Measurements from ENCODE around the gene SERPINB10.

GRCh38 chr18:63890950-63891304, 16.8 kb upstream of the SERPINB10 start:
- TF ChIP-seq, protein P1, sequence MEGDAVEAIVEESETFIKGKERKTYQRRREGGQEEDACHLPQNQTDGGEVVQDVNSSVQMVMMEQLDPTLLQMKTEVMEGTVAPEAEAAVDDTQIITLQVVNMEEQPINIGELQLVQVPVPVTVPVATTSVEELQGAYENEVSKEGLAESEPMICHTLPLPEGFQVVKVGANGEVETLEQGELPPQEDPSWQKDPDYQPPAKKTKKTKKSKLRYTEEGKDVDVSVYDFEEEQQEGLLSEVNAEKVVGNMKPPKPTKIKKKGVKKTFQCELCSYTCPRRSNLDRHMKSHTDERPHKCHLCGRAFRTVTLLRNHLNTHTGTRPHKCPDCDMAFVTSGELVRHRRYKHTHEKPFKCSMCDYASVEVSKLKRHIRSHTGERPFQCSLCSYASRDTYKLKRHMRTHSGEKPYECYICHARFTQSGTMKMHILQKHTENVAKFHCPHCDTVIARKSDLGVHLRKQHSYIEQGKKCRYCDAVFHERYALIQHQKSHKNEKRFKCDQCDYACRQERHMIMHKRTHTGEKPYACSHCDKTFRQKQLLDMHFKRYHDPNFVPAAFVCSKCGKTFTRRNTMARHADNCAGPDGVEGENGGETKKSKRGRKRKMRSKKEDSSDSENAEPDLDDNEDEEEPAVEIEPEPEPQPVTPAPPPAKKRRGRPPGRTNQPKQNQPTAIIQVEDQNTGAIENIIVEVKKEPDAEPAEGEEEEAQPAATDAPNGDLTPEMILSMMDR (IDR thresholded peaks at IDR 0.05) = no peak
- no peak for TF ChIP-seq POLR2A (IDR thresholded peaks at IDR 0.05)

Data from thyroid gland (tissue), 4 donors.